ENCODE measurements around the gene TMEM89. TPM values are rescaled to one million over a fixed set of nuclear protein-coding genes. Genes with fewer than 3 reads are reported as not detected.

The TMEM89 gene
- total RNA-seq, 1 donor: not detected

DNA sequence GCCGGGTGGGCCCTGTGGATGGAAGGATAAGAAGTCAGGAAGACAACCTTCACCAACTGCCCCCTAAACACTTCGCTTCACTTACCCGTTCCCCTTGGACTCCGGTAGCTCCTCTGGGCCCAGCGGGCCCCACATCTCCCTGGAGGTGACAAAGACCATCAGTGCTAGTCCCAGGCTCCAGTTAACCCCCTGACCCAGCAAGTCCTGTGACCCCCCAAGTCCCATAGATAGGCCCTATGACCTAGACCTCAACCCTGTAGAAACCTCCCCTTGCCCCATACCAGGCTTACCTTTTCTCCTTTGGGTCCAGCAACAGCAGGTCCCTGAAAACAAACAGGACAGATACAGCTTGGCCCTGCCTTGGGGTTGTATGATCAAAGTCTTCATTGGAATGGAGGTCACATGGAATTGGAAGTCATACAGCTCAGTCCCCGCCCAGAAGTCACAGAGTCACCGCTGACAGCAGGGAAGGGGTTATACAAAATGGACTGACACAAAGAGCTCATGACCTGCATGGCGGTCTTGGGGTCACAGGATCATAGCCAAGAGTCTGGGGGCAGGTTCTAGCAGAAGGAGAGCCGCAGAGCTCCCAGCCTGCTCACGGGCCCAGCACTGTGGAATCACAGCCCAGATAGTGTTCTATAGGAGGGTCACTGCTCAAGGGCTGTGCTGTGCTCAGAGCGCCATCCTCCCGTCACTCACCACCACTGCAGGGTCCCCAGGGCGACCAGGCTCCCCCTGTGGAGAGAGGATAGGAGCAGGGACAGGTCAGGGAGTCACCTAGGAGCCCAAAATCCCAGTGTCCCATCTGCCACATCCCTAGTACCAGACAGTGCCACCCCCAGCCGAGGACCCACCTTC, 39.7 kb downstream of the TMEM89 start:
- TF ChIP-seq CTCF (IDR thresholded peaks at IDR 0.05; ENCODE audit: insufficient read depth, low read depth, low read length): no peak

GRCh38 chr3:48576647-48577046, 44.9 kb downstream of the TMEM89 start:
- no peak for DNase-seq (ENCODE audit: low read depth)
- no peak for TF ChIP-seq CTCF (IDR thresholded peaks at IDR 0.05; ENCODE audit: insufficient read depth, low read depth, low read length)
- H3K4me3 ChIP-seq (ENCODE audit: low read depth, low read length): no peak overlapping the region

More for the DNA sequence above, 39.7 kb downstream of the TMEM89 start:
- no peak for DNase-seq (ENCODE audit: low read depth)
- no peak overlapping the region for H3K4me3 ChIP-seq (ENCODE audit: low read depth, low read length)

GRCh38 chr3:48575366-48575765, 46.2 kb downstream of the TMEM89 start:
- no peak for DNase-seq (ENCODE audit: low read depth)
- TF ChIP-seq CTCF (IDR thresholded peaks at IDR 0.05; ENCODE audit: insufficient read depth, low read depth, low read length): no peak
- H3K4me3 ChIP-seq (ENCODE audit: low read depth, low read length): no peak overlapping the region

GRCh38 chr3:48573973-48574585, 47.5 kb downstream of the TMEM89 start:
- H3K4me3 ChIP-seq (ENCODE audit: low read depth, low read length): no peak overlapping the region
- TF ChIP-seq CTCF (IDR thresholded peaks at IDR 0.05; ENCODE audit: insufficient read depth, low read depth, low read length): no peak
- DNase-seq (ENCODE audit: low read depth): no peak

DNA sequence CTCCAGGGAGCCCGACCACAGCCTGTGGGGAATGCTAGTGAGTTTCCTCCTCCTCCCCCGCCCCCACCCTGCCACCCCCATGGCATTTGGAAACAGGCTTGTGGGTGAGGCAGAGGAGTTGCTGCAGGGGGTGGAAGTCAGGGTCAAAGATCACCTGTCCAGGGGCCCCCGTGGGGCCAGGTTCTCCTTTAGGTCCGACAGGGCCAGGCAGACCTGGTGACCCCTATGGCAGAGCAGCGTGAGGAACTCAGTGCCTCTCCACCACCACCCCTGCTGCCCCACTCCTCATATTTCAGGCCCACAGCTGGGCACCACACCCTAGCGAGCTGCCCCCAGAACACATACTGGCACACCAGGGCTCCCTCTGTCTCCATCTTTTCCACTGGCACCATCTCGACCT, 49.1 kb downstream of the TMEM89 start:
- no peak for TF ChIP-seq CTCF (IDR thresholded peaks at IDR 0.05; ENCODE audit: insufficient read depth, low read depth, low read length)
- H3K4me3 ChIP-seq (ENCODE audit: low read depth, low read length): no peak overlapping the region
- DNase-seq (ENCODE audit: low read depth): no peak

- no peak for TF ChIP-seq CTCF (IDR thresholded peaks at IDR 0.05; ENCODE audit: insufficient read depth, low read depth, low read length)
- no peak for DNase-seq (ENCODE audit: low read depth)
- no peak overlapping the region for H3K4me3 ChIP-seq (ENCODE audit: low read depth, low read length)
These were observed 49.6 kb downstream of the TMEM89 start for GRCh38 chr3:48571938-48572337.

Other genes with a start within 250 kb of the TMEM89 start
- not detected in 2 replicates for gene FBXW12, start 249.6 kb downstream of the TMEM89 start, total RNA-seq
- gene PLXNB1, start 191.7 kb downstream of the TMEM89 start, total RNA-seq: 26.1 and 35.0 TPM in 2 replicates
- 15.5 and 21.2 TPM in 2 replicates for gene CCDC51, start 181.7 kb downstream of the TMEM89 start, total RNA-seq
- 186 and 216 TPM in 2 replicates for gene TMA7, start 181.5 kb downstream of the TMEM89 start, total RNA-seq
- 5.5 and 7.8 TPM in 2 replicates for gene ATRIP, start 175.0 kb downstream of the TMEM89 start, total RNA-seq
- 113 and 121 TPM in 2 replicates for gene SHISA5, start 117.6 kb downstream of the TMEM89 start, total RNA-seq
- 18.1 and 22.5 TPM in 2 replicates for gene PFKFB4, start 65.0 kb downstream of the TMEM89 start, total RNA-seq
- 6.0 and 11.9 TPM in 2 replicates for gene UCN2, start 58.0 kb downstream of the TMEM89 start, total RNA-seq
- 79.0 and 140 TPM in 2 replicates for gene COL7A1, start 26.4 kb downstream of the TMEM89 start, total RNA-seq
- gene UQCRC1, start 12.1 kb downstream of the TMEM89 start, total RNA-seq: 405 and 418 TPM in 2 replicates
- 34.8 and 45.8 TPM in 2 replicates for gene SLC26A6, start 13.7 kb upstream of the TMEM89 start, total RNA-seq
- gene CELSR3, start 41.1 kb upstream of the TMEM89 start, total RNA-seq: 1.6 and 1.7 TPM in 2 replicates
- gene NCKIPSD, start 64.1 kb upstream of the TMEM89 start, total RNA-seq: 17.7 and 23.3 TPM in 2 replicates
- gene IP6K2, start 95.5 kb upstream of the TMEM89 start, total RNA-seq: 46.4 and 55.7 TPM in 2 replicates
- gene PRKAR2A, start 226.1 kb upstream of the TMEM89 start, total RNA-seq: 47.0 and 47.9 TPM in 2 replicates